ENCODE data around the gene PIK3R1.

PIK3R1 gene

GRCh38 chr5:68252673-68253623 lies 37.4 kb downstream of the PIK3R1 start:
- peak; percentile 62 for DNase-seq (ENCODE audit: low spot score)

- no peak for DNase-seq (ENCODE audit: low spot score)
Measured at GRCh38 chr5:68253624-68254585, 38.3 kb downstream of the PIK3R1 start.

- no peak for DNase-seq (ENCODE audit: low spot score)
Measured at GRCh38 chr5:68254810-68255209, 39.3 kb downstream of the PIK3R1 start.

- no peak for DNase-seq (ENCODE audit: low spot score)
Measured at GRCh38 chr5:68255305-68256120, 40.0 kb downstream of the PIK3R1 start.

- no peak for DNase-seq (ENCODE audit: low spot score)
Measured at GRCh38 chr5:68257210-68257609, 41.7 kb downstream of the PIK3R1 start.

GRCh38 chr5:68258531-68258930 lies 43.0 kb downstream of the PIK3R1 start:
- DNase-seq (ENCODE audit: low spot score), result no peak

GRCh38 chr5:68259700-68260099 lies 44.1 kb downstream of the PIK3R1 start:
- DNase-seq (ENCODE audit: low spot score), result no peak

GRCh38 chr5:68260467-68260866 lies 44.9 kb downstream of the PIK3R1 start:
- DNase-seq (ENCODE audit: low spot score), result no peak

GRCh38 chr5:68261169-68261568 lies 45.6 kb downstream of the PIK3R1 start:
- no peak for DNase-seq (ENCODE audit: low spot score)

- DNase-seq (ENCODE audit: low spot score), result no peak
Measured at GRCh38 chr5:68261569-68262065, 46.1 kb downstream of the PIK3R1 start.

GRCh38 chr5:68264024-68264956 lies 48.7 kb downstream of the PIK3R1 start:
- peak; percentile 35 for DNase-seq (ENCODE audit: low spot score)

- no peak for DNase-seq (ENCODE audit: low spot score)
Measured at GRCh38 chr5:68265347-68265746, 49.8 kb downstream of the PIK3R1 start.

- DNase-seq (ENCODE audit: low spot score), result no peak
Measured at GRCh38 chr5:68265822-68266395, 50.4 kb downstream of the PIK3R1 start.

GRCh38 chr5:68266457-68266856 lies 50.9 kb downstream of the PIK3R1 start:
- DNase-seq (ENCODE audit: low spot score), result no peak

- DNase-seq (ENCODE audit: low spot score), result no peak
Measured at GRCh38 chr5:68267066-68267465, 51.5 kb downstream of the PIK3R1 start.

- no peak for DNase-seq (ENCODE audit: low spot score)
Measured at GRCh38 chr5:68268101-68268851, 52.7 kb downstream of the PIK3R1 start.

- DNase-seq (ENCODE audit: low spot score), result no peak
Measured at GRCh38 chr5:68268852-68269130, 53.2 kb downstream of the PIK3R1 start.

- DNase-seq (ENCODE audit: low spot score), result no peak
Measured at GRCh38 chr5:68269820-68270219, 54.3 kb downstream of the PIK3R1 start.

GRCh38 chr5:68270399-68270975 lies 54.9 kb downstream of the PIK3R1 start:
- no peak for DNase-seq (ENCODE audit: low spot score)

Data from hepatic stellate cell (primary cell).